Lower leg skin (tissue), 4 donors: ENCODE data around the gene ABHD12. TPM values are rescaled to one million over a fixed set of nuclear protein-coding genes. Genes with fewer than 3 reads are reported as not detected.

Source experiments
- DNase-seq, 2 donors: peaks; one replicate each; pipeline ENCODE4 v3.0.0-alpha.2; 2019; ENCODE audit warnings: low spot score in 2 of 2
- H3K4me3 ChIP-seq: fragments of 200-600 bp; sonication (generic); 2 replicates; pipeline ENCODE4 v1.5.1; 2017; ENCODE audit warnings: mild to moderate bottlenecking, low read depth; ENCODE audit not compliant: poor library complexity, severe bottlenecking
- POLR2A ChIP-seq, 2 donors: fragments of 450-650 bp; IDR thresholded peaks; one replicate each; pipeline ENCODE4 v1.6.1; 2016 to 2017; ENCODE audit warnings: antibody characterized with exemption in 2 of 2, mild to moderate bottlenecking in 1 of 2, moderate library complexity in 1 of 2
- WGBS, 2 donors: methylation state at CpG; one replicate each; pipeline ENCODE4 v1.1.5; 2018; 5-methylcytosine and 5-hydroxymethylcytosine counted together
- intact Hi-C: fragments of 100-400 bp; cut with DNase I; formaldehyde crosslinking; loops from one replicate; pipeline ENCODE4 v1.15.0; 2023; ENCODE audit warnings: low total_unique reads
- total RNA-seq, 4 donors: library from RNA; depleted of rRNA; stranded (reverse); fragments of >200 nt; gene quantifications; one replicate each; pipeline ENCODE4 v1.1.0, GENCODE V29; 2016
- TF ChIP-seq, protein P1 (sequence below), 3 donors: fragments of 450-650 bp; IDR thresholded peaks; one replicate each; pipeline ENCODE4 v1.5.1; 2016; ENCODE audit warnings: antibody characterized with exemption in 3 of 3, mild to moderate bottlenecking in 3 of 3, moderate library complexity in 2 of 3

Gene ABHD12
- total RNA-seq, 4 donors from 2014 or later = 51.7 to 121 (median 103) TPM

DNA sequence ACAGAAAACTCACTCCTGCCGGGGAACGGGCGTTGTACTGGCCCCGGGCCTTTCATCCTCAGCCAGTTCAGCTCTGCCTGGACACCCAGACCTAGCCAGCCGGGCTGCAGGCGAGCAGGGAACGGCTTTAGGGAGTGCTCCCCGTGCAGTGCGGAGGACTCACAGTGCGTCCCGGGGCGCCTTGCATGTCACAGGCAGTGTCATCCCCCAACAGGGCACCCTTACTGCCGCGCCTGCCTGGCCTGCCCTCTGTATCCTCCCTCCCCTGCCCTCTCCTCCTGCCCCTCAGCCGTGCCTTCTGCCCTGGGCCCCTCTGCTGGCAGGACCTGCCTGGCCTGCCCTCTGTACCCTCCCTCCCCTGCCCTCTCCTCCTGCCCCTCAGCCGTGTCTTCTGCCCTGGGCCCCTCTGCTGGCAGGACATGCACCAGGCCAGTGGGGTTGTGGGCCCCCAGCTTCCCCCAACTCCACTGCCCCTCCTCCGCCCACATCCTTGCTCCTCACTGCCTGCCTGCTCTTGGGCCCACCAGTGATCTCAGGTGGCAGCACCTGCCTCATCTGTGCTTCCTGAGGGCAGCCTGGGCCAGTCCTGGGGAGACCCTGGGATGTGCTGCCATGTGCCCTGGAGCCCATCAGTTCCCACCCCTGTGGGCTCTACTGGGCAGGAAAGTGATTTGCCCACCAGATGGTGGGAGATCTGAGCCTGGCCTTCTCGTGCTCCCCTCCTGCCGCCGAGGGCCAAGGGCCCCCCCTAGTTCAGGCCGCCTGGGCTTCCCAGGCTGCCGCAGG is 99.8 kb downstream of the ABHD12 start:
- WGBS, 2 donors = 85 to 86% methylated on average over 17 to 22 of the region's 22 CpGs
- TF ChIP-seq, protein P1, sequence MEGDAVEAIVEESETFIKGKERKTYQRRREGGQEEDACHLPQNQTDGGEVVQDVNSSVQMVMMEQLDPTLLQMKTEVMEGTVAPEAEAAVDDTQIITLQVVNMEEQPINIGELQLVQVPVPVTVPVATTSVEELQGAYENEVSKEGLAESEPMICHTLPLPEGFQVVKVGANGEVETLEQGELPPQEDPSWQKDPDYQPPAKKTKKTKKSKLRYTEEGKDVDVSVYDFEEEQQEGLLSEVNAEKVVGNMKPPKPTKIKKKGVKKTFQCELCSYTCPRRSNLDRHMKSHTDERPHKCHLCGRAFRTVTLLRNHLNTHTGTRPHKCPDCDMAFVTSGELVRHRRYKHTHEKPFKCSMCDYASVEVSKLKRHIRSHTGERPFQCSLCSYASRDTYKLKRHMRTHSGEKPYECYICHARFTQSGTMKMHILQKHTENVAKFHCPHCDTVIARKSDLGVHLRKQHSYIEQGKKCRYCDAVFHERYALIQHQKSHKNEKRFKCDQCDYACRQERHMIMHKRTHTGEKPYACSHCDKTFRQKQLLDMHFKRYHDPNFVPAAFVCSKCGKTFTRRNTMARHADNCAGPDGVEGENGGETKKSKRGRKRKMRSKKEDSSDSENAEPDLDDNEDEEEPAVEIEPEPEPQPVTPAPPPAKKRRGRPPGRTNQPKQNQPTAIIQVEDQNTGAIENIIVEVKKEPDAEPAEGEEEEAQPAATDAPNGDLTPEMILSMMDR (IDR thresholded peaks at IDR 0.05) = no peak
- no peak for TF ChIP-seq POLR2A (IDR thresholded peaks at IDR 0.05)
- H3K4me3 ChIP-seq = no peak overlapping the region
- intact Hi-C loops = no loop called here
- no peak for DNase-seq

DNA sequence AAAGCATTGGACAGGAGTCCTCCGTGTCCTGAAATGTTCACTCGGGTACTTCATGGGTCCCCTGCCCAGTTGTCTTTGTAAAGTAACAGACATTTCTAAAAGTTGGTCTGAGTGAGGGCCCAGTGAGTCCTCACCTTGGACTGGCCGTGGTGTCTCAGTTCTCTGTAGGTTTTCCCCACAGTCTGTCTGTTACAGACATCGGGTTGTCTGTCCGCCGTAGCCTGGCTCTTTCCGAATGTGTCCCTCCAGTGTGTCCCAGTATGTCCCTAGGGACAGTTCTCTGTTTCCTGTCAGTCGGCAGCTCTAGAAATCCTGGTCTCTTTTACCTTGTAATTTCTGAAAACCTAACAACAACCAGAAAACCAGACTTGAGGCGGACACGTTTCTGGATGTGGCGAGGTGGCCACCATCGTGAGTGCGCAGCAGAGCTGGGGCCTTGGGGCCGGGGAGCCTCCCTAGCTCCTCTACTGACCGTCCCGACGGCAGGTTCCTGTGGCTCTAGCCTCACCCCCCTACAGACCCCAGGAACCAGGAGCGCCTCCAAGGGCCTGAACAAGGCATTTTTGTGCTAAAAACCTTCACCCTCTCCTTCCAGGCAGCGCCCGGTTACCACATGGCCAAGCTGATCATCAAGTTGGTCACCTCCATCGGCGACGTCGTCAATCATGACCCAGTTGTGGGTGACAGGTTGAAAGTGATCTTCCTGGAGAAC is 100.6 kb downstream of the ABHD12 start:
- TF ChIP-seq POLR2A (IDR thresholded peaks at IDR 0.05) = no peak
- TF ChIP-seq, protein P1 (IDR thresholded peaks at IDR 0.05) = no peak
- H3K4me3 ChIP-seq = no peak overlapping the region
- intact Hi-C loops = no loop called here
- DNase-seq = no peak
- WGBS, 2 donors = 89 to 94% methylated on average over 24 of the region's 24 CpGs

DNA sequence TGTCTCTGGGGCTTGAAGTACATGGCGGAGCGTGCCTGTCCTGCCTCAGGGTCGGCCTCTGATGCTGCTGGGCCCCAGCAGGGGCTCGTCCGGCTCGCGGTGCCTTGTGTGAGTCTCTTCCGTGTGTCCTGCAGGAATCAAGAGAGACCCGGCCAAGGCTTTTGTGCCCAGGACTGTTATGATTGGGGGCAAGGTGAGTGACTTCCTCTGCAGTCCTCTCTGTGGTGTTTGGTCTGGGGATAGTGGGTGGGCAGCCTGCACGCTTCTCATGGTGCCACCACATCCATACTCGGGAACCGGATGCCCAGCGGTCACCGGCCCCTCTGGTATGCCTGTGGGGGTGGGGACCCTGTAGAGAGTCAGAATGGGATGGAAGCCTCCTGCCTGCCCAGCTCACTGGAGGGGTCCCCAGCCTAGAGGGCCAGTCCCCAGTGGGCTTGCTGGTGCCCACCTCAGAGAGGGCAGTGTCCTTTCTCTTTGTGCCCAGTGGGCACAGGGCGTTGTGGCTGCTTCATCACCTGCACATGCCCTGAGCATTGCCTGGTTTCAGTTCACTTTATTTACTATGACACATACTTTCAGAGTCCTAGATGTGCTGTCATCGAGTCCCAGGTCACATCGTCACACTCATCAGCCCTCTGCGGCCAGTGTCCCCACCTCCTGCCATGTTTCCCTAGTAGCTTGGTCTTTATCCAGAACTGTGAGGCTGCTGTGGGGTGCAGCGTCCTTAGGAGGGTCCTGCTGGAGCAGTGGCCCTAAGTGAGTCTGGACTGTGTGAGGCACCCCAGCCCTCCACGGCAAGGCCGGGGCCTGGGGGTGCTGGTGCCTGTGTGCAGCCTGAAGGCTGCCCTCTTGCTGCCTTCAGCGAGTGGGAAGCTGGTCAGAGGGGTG is 102.1 kb downstream of the ABHD12 start:
- DNase-seq = peak in 1 of 2 donors; percentile 80
- no peak for TF ChIP-seq POLR2A (IDR thresholded peaks at IDR 0.05)
- TF ChIP-seq, protein P1 (IDR thresholded peaks at IDR 0.05) = no peak
- intact Hi-C loops = no loop called here
- WGBS, 2 donors = 84 to 91% methylated on average over 9 to 16 of the region's 22 CpGs
- H3K4me3 ChIP-seq = no peak overlapping the region

- 94 to 96% methylated on average over 15 of the region's 16 CpGs for WGBS, 2 donors
- TF ChIP-seq, protein P1 (IDR thresholded peaks at IDR 0.05) = no peak
- no peak for TF ChIP-seq POLR2A (IDR thresholded peaks at IDR 0.05)
- intact Hi-C loops = no loop called here
- DNase-seq = peak in 1 of 2 donors; percentile 59
- no peak overlapping the region for H3K4me3 ChIP-seq
Observed at GRCh38 chr20:25287631-25288290, 102.9 kb downstream of the ABHD12 start.

DNA sequence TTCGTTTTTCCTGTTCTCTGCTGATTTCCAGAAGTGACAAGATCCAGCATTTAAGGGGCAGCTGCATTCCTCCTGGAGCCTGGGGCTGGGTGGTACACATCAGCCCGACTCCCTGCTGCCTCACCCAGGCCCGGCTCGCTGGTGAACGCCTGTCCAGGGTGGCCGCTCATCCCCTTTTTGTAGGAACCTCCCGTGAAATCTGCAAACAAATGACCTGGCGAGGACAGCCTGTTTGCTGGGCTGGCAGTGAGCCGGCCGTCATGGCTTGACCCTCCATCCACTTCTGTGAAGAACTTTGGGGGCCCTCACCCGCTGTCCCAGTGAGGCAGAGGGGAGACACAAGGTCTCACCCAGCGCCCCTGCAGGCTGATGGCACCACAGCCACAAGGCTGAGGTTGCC is 103.7 kb downstream of the ABHD12 start:
- no peak for TF ChIP-seq POLR2A (IDR thresholded peaks at IDR 0.05)
- TF ChIP-seq, protein P1 (IDR thresholded peaks at IDR 0.05) = no peak
- DNase-seq = peak in 1 of 2 donors; percentile 78
- 95 to 96% methylated on average over 11 to 12 of the region's 12 CpGs for WGBS, 2 donors
- intact Hi-C loops = no loop called here
- H3K4me3 ChIP-seq = no peak overlapping the region
